AG09309 (cell line): Measurements from ENCODE around the gene GRM8.

ENCODE experiments used
- DNase-seq: peaks from one replicate; pipeline ENCODE4 v3.0.0-alpha.2; 2010; ENCODE audit warnings: low read depth
- H3K4me3 ChIP-seq: 2 replicates; pipeline ENCODE4 v1.5.1; 2011; ENCODE audit warnings: mild to moderate bottlenecking, low read depth, low read length, moderate library complexity; ENCODE audit not compliant: control insufficient read depth
- CTCF ChIP-seq: IDR thresholded peaks from 2 replicates; pipeline ENCODE4 v1.5.1; 2011; ENCODE audit warnings: mild to moderate bottlenecking, low read depth, low read length, inconsistent platforms; ENCODE audit not compliant: insufficient read depth, control insufficient read depth; ENCODE audit errors: missing control alignments

GRM8 gene

GRCh38 chr7:127252778-127253280 lies at the start of gene GRM8:
Gene GRM8, minus strand, starts transcription at chr7:127252941.
- no peak for TF ChIP-seq CTCF
- H3K4me3 ChIP-seq: peak within 1 kb of the TSS; percentile 81
- DNase-seq: no peak

- H3K4me3 ChIP-seq: no peak overlapping the region
- no peak for DNase-seq
- no peak for TF ChIP-seq CTCF
Measured at GRCh38 chr7:127290801-127291361, 38.1 kb upstream of the GRM8 start.

- DNase-seq: no peak
- TF ChIP-seq CTCF: no peak
- H3K4me3 ChIP-seq: no peak overlapping the region
Measured at GRCh38 chr7:127290116-127290655, 37.4 kb upstream of the GRM8 start.

- DNase-seq: no peak
- no peak for TF ChIP-seq CTCF
- no peak overlapping the region for H3K4me3 ChIP-seq
Measured at GRCh38 chr7:127287133-127287532, 34.4 kb upstream of the GRM8 start.

- H3K4me3 ChIP-seq: no peak overlapping the region
- no peak for DNase-seq
- no peak for TF ChIP-seq CTCF
Measured at GRCh38 chr7:127270093-127270492, 17.4 kb upstream of the GRM8 start.

GRCh38 chr7:127266047-127266446 lies 13.3 kb upstream of the GRM8 start:
- DNase-seq: no peak
- H3K4me3 ChIP-seq: no peak overlapping the region
- no peak for TF ChIP-seq CTCF
